GM13977 (cell line): ENCODE data around the gene ZNF575.
"Not testable (repeated sequence)": the region's sequence is repeated elsewhere in the genome, so short reads cannot be mapped to it uniquely, and the experiment has no call there.

ENCODE experiments used
- DNase-seq: peaks from one replicate; pipeline ENCODE4 v3.0.0; 2012; ENCODE audit warnings: low spot score
- in situ Hi-C: fragments of 300-500 bp; cut with MboI; formaldehyde crosslinking; loops from one replicate; pipeline ENCODE4 v1.12.0; 2022; ENCODE audit warnings: low sequenced_read_pairs, low pct_unique_long_range_greater_than_20kb, mixed read lengths, inconsistent platforms; ENCODE audit not compliant: unreplicated experiment
- TF ChIP-seq, protein P1 (sequence below): IDR thresholded peaks from 2 replicates; pipeline ENCODE4 v1.5.1; 2012; ENCODE audit warnings: mild to moderate bottlenecking, control low read depth; ENCODE audit not compliant: insufficient read depth; ENCODE audit errors: extremely low read depth, missing control alignments

ZNF575 gene

GRCh38 chr19:43506629-43507028 is 26.4 kb upstream of the ZNF575 start:
- DNase-seq, result no peak
- TF ChIP-seq, protein P1, sequence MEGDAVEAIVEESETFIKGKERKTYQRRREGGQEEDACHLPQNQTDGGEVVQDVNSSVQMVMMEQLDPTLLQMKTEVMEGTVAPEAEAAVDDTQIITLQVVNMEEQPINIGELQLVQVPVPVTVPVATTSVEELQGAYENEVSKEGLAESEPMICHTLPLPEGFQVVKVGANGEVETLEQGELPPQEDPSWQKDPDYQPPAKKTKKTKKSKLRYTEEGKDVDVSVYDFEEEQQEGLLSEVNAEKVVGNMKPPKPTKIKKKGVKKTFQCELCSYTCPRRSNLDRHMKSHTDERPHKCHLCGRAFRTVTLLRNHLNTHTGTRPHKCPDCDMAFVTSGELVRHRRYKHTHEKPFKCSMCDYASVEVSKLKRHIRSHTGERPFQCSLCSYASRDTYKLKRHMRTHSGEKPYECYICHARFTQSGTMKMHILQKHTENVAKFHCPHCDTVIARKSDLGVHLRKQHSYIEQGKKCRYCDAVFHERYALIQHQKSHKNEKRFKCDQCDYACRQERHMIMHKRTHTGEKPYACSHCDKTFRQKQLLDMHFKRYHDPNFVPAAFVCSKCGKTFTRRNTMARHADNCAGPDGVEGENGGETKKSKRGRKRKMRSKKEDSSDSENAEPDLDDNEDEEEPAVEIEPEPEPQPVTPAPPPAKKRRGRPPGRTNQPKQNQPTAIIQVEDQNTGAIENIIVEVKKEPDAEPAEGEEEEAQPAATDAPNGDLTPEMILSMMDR, result no peak
- in situ Hi-C loops, result no loop called here

DNA sequence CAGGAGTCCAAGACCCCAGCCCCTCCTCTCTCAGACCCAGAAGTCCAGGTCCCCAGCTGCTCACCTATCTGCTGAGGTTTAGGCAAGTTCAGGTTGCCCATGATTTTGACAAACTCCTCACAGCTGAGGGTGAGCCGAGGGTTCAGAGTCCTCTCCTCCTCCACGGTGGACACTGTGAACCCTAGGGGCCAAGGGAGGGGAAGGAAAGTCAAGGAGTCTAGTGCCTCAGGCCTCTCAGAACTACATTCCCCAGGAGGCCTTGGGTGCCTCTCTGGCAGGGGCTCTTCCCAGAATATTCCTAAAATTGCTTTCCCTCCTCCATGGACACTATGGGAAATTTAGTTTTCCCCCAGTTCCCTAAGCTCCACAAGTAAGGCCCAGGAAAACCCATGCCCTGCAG is 25.1 kb upstream of the ZNF575 start:
- no peak for DNase-seq
- in situ Hi-C loops, result no loop called here

DNA sequence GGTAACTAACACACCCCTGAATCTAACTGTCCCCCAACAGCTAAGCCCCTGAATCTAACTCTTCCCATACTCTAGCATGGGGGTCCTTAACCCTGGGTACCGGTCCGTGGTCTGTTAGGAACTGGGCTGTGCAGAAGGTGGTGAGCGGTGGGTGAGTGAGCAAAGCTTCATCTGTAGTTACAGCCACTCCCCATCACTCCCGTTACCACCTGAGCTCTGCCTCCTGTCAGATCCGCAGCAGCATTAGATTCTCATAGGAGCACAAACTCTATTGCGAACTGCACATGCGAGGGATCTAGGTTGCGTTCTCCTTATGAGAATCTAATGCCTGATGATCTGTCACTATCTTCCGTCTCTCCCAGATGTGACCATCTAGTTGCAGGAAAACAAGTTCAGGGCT is 22.3 kb upstream of the ZNF575 start:
- TF ChIP-seq, protein P1, result no peak
- in situ Hi-C loops, result no loop called here
- no peak for DNase-seq

More for the DNA sequence above, 25.1 kb upstream of the ZNF575 start:
- TF ChIP-seq, protein P1, result no peak

DNA sequence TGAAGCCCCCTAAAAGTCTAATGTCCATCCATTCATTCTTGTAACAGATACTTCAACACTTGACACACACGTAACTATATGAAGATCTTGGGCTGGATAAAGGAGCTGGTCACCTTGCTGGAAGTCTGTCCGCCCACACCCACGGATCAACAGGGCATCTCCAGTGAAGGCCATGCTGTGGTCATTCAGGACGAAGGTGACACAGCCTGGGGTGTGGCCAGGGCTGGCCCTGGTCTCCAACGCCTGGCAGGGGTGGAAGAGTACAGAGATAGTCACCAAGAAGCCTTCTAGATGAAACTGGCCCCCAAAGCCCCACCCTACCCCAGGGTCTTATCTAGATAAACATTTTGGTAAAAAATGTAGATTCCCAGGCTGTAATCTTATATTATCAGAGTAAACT is 21.7 kb upstream of the ZNF575 start:
- TF ChIP-seq, protein P1, result no peak
- DNase-seq, result no peak
- in situ Hi-C loops, result no loop called here

DNA sequence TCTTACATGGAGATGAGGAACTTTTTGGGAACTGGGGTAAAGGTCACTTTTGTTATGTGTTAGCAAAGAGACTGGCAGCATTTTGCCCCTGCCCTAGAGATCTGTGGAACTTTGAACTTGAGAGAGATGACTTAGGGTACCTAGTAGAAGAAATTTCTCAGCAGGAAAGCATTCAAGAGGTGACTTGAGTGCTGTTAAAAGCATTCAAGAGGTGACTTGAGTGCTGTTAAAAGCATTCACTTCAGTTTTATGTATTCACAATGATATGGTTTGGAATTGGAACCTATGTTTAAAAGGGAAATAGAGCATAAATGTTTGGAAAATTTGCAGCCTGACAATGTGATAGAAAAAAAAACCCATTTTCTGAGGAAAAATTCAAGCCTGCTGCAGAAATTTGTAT is 20.6 kb upstream of the ZNF575 start:
- DNase-seq, result not testable (repeated sequence)

DNA sequence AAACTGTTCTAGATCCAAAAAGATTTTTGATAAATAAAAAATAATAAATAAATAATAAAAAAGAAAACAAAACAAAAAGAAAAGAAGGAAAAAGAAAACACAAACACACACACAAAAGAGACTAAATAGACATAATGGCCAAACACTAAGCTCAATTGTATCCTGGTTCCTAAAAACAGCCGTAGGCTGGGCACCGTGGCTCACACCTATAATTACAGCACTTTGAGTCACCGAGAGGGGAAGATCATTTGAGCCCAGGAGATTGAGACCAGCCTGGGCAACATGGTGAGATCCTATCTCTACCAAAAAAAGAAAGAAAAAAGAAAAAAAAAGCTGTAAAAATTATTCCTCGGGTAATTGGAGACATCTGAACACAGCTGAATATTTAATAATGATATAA is 14.9 kb upstream of the ZNF575 start:
- no peak for DNase-seq
- in situ Hi-C loops, result no loop called here

More for the DNA sequence above, 20.6 kb upstream of the ZNF575 start:
- in situ Hi-C loops, result not testable (repeated sequence)

DNA sequence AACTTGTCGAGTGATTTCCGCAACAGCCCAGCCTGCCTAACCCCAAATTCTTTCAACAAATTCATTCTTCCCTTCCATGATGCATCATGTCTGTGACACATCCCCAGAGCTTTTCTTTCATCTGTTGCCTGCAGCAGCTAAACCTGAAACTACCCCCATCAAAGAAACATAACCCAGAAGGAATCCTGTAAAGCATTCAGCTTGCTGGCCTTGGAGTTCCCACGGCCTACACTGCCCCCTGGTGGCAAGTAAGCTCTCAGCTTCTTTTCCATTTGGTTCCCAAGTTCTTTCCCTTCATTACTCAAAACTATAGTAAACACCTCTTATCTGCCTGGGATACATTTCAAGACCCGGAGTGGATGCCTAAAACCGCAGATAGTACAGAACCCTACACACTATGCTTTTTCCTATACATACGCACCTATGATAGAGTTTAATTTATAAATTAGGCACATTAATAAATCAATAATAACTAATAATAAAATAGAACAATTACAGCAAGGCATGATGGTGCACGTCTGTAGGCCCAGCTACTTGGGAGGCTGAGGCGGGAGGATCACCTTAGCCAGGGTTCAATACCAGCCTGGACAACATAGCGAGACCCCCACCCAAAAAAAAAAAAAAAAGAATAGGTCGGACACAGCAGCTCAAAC is 13.4 kb upstream of the ZNF575 start:
- in situ Hi-C loops, result loop anchor here (5.0 kb wide), 1 partner anchor 72 kb away; no protein-coding TSS in a partner anchor
- peak; percentile 70 for DNase-seq
- TF ChIP-seq, protein P1, result peak; percentile 84

More for the DNA sequence above, 14.9 kb upstream of the ZNF575 start:
- TF ChIP-seq, protein P1, result no peak
